HG02852 (cell line): ENCODE measurements around the gene LRMDA.

Experiments
- ATAC-seq: cut with Tn5 transposase; IDR thresholded peaks from one replicate; pipeline ENCODE4 v1.9.1; 2021; ENCODE audit warnings: mild to moderate bottlenecking, moderate library complexity; ENCODE audit not compliant: unreplicated experiment

LRMDA gene

DNA sequence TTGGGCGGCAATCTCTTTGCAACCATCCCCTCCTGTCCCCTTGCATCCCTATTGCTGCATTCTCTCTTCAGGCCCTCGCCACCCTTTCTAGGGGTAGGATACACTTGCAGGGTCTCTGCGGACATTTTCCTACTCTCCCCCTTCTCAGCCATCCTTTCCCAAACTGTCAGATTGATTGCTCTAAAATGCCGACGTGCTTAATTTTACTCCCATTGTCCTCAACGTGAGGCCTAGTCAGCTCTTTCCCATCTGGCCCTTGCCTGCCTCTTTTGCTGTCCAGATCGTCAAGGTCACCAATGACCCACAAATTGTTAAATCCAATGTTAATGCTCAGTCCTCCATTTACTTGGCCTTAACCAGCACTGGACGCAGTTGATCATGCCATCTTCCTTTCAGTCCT is 12.7 kb upstream of the LRMDA start:
- no peak for ATAC-seq

GRCh38 chr10:75422913-75423312 is 8.5 kb upstream of the LRMDA start:
- no peak for ATAC-seq

GRCh38 chr10:75424571-75424970 is 6.9 kb upstream of the LRMDA start:
- ATAC-seq = no peak

DNA sequence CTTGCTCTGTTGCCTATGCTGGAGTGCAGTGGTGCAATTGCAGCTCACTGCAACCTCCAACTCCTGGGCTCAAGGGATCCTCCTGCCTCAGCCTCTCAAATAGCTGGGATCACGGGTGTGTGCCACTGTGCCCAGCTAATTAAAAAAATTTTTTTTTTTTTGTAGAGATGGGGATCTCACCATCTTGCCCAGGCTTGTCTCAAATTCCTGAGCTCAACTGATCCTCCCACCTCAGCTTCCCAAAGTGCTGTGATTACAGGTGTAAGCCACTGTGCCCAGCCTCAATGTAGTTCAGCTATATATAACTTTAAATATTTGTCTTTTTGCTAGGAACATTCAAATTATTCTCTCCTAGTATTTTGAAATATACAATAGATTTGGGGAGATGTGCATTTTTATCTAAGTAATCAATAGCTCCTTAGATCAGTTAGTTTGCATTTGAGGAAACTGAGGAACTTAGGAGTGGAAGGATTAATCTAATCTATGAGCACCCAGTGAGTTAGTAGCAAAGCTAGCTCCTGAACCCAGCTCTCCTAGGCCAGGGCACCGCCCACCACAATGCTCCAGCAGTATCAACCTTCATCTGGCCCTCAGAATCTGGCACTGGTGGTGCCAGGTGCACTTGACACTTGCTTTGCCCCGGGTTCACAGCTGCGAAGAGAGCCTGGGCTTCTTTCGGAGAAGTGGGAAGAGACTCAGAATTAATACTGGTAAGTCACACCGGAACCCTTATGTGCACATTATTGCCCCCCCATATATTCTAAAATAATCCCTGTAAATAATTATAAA is 5.9 kb upstream of the LRMDA start:
- no peak for ATAC-seq

GRCh38 chr10:75426880-75427279 is 4.5 kb upstream of the LRMDA start:
- no peak for ATAC-seq

DNA sequence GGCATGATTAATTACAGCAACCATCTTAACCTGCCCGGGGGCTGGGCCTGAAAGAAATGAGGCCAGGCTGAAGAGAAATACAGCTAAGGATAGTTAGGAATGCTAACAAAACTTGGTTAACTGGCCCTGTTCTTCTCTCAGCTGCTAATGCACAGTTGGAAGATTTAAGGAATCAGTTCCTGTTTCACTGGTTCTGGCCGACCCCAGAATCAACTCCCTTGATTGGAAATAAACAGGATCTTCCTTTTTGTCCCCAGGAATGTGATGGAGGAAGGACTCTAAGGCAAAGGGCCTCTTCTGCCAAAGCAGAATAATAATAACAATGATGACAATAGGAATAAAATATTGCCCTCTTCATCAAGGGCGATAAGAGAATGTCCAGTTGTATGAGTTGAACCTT is 3.5 kb upstream of the LRMDA start:
- no peak for ATAC-seq

DNA sequence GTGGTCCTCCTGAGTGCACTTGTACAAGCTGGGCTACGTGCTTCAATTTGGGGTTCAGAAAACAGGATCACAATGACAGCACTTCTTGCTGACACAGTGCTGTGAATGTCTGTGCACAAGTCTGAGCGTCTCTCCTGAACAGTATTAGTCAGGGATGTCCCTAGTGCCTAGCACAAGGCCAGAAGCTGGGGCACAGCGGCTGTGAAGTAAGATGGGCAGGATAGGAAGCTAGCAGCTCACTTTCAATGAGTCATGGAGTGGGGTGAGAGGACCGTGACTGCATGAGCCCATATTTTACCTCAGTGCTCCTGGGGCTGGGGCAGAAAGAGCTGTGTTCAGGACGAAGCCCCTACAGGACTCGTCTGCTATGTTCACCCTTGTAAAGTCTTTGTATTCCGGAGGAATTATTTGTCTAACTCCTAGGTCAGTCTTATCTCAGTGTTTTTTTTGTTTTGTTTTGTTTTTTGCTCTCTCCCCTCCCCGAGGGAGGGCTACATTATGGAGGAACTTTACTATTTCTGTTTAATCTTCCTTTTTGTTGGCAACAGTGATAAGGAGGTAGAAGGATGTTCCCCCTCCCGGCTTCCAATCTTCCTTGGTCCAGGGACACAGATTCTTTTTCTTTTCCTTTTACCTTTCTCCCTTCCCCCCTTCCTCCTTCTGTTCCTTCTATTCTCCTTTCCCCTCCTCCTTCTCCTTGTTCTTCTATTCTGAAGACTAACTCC is 2.8 kb upstream of the LRMDA start:
- no peak for ATAC-seq

DNA sequence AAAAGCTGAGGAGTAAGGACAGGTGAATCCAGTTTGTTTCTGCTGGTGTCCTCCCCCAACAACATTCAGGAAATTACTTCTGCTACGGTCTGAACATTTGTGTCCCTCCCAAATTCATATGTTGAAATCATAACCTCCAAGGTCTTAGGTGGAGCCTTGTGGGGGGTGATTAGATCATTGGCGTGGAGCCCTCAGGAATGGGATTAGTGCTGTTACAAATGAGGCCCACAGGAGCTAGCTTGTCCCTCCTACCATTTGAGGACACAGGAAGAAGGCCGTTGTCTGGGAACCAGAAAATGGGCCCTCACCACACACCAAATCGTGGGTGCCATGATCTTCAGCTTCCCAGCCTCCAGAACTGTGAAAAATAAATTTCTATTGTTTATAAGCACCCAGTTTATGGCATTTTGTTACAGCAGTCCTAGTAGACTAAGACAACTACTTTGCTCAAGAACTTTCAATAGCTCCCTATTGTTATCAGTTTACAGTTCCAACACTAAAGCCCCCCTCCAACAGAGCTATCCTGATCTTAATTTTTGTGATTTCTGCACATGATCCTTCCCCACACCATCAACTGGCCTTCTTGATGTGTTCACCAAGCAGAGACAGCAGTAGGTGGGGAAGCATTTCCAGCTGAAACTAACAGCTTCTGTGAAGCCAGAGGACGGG is 2.1 kb upstream of the LRMDA start:
- no peak for ATAC-seq

- ATAC-seq = no peak
Measured at GRCh38 chr10:75430000-75430763, 1.2 kb upstream of the LRMDA start.

DNA sequence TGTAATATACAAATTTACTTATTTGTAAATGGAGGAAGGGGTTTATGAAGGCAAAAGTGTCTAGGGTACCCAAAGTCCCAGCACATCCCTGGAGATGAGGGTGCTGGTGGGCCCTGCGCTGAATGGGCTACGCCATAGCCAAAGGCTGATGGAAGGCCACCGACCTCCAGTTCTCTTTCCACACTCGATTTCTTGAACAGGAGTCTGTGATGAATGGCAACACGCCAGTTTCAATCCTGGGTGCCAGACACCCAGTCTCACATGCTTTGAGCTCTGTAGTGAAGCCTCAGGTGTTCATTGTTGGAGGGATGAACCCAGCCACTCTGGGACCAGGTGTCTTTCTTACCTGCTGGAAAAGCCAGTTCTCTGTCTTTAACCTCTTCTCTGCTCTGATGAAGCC is 752 bp downstream of the LRMDA start:
- ATAC-seq = no peak

DNA sequence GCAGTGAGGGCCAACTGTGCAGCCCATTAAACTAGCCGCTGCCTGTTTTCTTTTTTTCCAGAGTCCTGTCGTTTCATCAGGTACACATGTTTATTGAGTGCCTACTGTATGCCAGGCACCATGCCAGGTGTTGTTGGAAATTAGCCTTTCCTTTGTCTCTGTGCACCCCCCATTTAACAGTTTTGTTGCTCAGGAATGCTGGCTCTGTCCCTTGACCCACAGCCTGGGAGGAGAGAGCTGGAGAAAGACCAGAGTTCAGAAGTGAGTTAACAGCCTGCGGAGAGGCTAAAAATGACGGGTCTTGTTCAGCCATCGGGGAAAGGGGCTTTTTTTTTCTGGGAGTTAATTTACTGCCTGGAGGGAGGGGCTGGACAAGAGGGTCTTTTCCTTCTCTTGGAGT is 1.3 kb downstream of the LRMDA start:
- no peak for ATAC-seq

GRCh38 chr10:75433216-75433615 is 1.8 kb downstream of the LRMDA start:
- ATAC-seq = no peak

GRCh38 chr10:75434291-75434690 is 2.9 kb downstream of the LRMDA start:
- ATAC-seq = no peak

DNA sequence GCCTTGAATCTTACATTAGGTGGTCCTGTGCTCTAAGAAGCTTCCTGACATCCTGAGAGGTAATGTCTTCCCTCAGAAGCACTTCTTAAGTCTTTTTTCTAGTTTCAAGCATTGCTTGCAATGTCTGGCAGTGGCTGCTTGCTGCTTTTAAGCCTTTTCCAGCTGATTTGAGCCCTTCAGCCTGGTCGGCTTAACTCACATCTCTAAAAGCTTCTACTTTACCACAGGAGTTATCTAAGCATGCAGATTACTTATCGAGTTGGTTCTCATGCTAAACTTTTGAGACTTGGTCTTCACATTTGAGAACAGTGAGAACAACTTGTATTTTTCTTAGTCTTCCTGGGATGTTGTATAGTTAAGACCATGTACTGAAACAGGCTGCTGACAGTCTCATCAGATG is 3.9 kb downstream of the LRMDA start:
- ATAC-seq = no peak

GRCh38 chr10:75436896-75437295 is 5.5 kb downstream of the LRMDA start:
- ATAC-seq = no peak

DNA sequence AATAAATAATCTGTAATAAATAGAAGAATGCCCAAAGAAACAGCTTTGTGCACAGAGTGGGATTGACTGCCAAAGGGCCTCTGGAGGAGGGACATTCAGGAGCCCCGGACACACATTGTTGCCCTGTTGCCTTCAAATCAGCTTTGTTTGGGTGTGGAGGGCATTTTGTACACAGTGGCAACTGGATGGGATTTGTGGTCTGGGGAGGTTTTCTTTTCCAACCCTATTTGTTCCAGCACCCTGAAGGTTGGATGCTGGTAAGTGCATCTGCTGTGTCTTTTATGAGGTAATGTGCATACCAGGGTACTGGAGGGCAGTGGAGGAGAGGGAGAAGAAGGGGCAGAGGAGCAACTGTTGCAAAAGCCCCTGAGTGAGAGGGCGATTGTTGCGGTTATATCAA is 6.3 kb downstream of the LRMDA start:
- no peak for ATAC-seq

GRCh38 chr10:75438275-75438674 is 6.9 kb downstream of the LRMDA start:
- no peak for ATAC-seq

DNA sequence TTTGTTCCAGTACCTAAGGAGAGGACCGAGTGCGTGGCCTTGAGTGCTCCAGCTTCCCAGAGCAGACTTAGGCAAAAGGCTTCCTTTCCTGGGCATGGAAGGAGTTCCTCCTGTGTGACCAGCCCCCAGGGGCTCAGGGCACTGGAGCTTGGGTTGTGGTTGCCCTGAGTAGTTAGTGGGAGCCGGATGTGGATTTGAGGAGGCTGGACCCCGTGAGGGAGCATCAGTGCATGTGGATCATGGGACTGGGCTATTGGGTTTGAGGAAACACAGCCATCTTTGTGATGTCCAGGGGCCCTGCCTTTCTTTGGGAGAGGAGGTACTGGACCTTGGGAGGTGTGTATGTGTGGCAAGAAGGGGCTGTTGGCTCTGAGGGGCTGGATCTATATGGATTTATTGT is 8.4 kb downstream of the LRMDA start:
- ATAC-seq = no peak

DNA sequence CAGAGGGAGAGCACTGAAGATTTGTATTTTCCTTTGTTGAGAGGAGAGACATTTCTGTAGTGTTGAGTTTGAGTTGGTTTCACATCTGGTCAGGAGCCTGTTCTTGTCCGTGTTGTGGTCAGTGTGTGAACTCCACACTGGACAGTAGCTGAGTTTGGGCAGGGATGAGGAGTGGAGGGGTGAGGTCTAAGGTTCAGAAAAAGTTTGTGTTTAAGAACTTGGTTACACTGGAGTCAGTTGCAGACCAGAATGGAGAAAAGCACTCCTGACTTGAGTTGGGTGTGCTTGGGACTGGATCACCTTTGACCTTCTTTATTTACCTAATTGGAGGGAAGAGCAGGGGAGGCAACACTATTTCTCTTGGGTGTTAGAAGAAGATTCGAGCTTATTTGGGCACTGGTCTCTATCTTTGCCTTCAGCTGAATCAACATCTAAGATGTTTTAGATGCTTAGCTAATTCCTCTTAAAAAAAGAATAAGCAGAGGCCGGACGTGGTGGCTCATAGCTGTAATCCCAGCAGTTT is 8.9 kb downstream of the LRMDA start:
- ATAC-seq = no peak

- ATAC-seq = no peak
Measured at GRCh38 chr10:75441196-75441595, 9.8 kb downstream of the LRMDA start.

- no peak for ATAC-seq
Measured at GRCh38 chr10:75441682-75442081, 10.3 kb downstream of the LRMDA start.
